ENCODE measurements around the gene HBEGF.

Gene HBEGF

GRCh38 chr5:140331638-140332037 is 14.8 kb downstream of the HBEGF start:
- DNase-seq: no peak

- DNase-seq: no peak
Observed at GRCh38 chr5:140329739-140330481, 16.5 kb downstream of the HBEGF start.

GRCh38 chr5:140328036-140328764 is 18.2 kb downstream of the HBEGF start:
- DNase-seq: no peak

- no peak for DNase-seq
Observed at GRCh38 chr5:140327589-140327988, 18.8 kb downstream of the HBEGF start.

GRCh38 chr5:140325486-140325885 is 20.9 kb downstream of the HBEGF start:
- DNase-seq: no peak

GRCh38 chr5:140324617-140325241 is 21.7 kb downstream of the HBEGF start:
- no peak for DNase-seq

GRCh38 chr5:140324041-140324600 is 22.3 kb downstream of the HBEGF start:
- no peak for DNase-seq

- DNase-seq: no peak
Observed at GRCh38 chr5:140322751-140323731, 23.4 kb downstream of the HBEGF start.

- DNase-seq: no peak
Observed at GRCh38 chr5:140321796-140322195, 24.6 kb downstream of the HBEGF start.

GRCh38 chr5:140319833-140320232 is 26.6 kb downstream of the HBEGF start:
- DNase-seq: no peak

- no peak for DNase-seq
Observed at GRCh38 chr5:140318792-140319191, 27.6 kb downstream of the HBEGF start.

- DNase-seq: no peak
Observed at GRCh38 chr5:140317859-140318258, 28.5 kb downstream of the HBEGF start.

- DNase-seq: no peak
Observed at GRCh38 chr5:140312791-140313189, 33.6 kb downstream of the HBEGF start.

- DNase-seq: no peak
Observed at GRCh38 chr5:140312067-140312790, 34.2 kb downstream of the HBEGF start.

- no peak for DNase-seq
Observed at GRCh38 chr5:140311011-140311467, 35.4 kb downstream of the HBEGF start.

- no peak for DNase-seq
Observed at GRCh38 chr5:140310434-140310833, 36.0 kb downstream of the HBEGF start.

GRCh38 chr5:140309706-140310249 is 36.6 kb downstream of the HBEGF start:
- no peak for DNase-seq

- no peak for DNase-seq
Observed at GRCh38 chr5:140305471-140305870, 40.9 kb downstream of the HBEGF start.

GRCh38 chr5:140303966-140304365 is 42.4 kb downstream of the HBEGF start:
- DNase-seq: no peak

GRCh38 chr5:140302786-140303639 is 43.4 kb downstream of the HBEGF start, which contains the start of gene PFDN1:
TSS of gene PFDN1 (minus strand) at chr5:140303101. CDS start at chr5:140303073, 28 bp downstream.
- DNase-seq: peak; percentile 95
